Transverse colon (tissue), 3 donors: Measurements from ENCODE around the gene CRX.

Experiments
- POLR2A ChIP-seq: fragments of 450-650 bp; IDR thresholded peaks from one replicate; pipeline ENCODE4 v1.6.1; 2016; ENCODE audit warnings: antibody characterized with exemption, mild to moderate bottlenecking, moderate library complexity
- TF ChIP-seq, protein P1 (sequence below), 5 experiments: fragments of 200-600 bp in 3 of 5; fragments of 450-650 bp in 2 of 5; sonication (generic) in 3 of 5; IDR thresholded peaks; 1 replicate in 2 of 5; 2 replicates in 3 of 5; pipeline ENCODE4 v1.5.1; 2016 to 2017; ENCODE audit warnings: antibody characterized with exemption in 5 of 5, inconsistent platforms in 3 of 5, mild to moderate bottlenecking in 2 of 5, moderate library complexity in 1 of 5

DNA sequence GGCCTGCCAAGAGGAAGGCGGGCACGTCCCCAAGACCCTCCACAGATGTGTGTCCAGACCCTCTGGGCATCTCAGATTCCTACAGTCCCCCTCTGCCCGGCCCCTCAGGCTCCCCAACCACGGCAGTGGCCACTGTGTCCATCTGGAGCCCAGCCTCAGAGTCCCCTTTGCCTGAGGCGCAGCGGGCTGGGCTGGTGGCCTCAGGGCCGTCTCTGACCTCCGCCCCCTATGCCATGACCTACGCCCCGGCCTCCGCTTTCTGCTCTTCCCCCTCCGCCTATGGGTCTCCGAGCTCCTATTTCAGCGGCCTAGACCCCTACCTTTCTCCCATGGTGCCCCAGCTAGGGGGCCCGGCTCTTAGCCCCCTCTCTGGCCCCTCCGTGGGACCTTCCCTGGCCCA is 17.7 kb downstream of the CRX start:
- TF ChIP-seq, protein P1, sequence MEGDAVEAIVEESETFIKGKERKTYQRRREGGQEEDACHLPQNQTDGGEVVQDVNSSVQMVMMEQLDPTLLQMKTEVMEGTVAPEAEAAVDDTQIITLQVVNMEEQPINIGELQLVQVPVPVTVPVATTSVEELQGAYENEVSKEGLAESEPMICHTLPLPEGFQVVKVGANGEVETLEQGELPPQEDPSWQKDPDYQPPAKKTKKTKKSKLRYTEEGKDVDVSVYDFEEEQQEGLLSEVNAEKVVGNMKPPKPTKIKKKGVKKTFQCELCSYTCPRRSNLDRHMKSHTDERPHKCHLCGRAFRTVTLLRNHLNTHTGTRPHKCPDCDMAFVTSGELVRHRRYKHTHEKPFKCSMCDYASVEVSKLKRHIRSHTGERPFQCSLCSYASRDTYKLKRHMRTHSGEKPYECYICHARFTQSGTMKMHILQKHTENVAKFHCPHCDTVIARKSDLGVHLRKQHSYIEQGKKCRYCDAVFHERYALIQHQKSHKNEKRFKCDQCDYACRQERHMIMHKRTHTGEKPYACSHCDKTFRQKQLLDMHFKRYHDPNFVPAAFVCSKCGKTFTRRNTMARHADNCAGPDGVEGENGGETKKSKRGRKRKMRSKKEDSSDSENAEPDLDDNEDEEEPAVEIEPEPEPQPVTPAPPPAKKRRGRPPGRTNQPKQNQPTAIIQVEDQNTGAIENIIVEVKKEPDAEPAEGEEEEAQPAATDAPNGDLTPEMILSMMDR (IDR thresholded peaks at IDR 0.05): no peak
- TF ChIP-seq POLR2A: no peak
